AG10803 (cell line): ENCODE data around the gene SCTR.

ENCODE experiments used
- DNase-seq: peaks from one replicate; pipeline ENCODE4 v3.0.0; 2010; ENCODE audit warnings: low read depth
- H3K4me3 ChIP-seq: 2 replicates; pipeline ENCODE4 v1.5.1; 2011; ENCODE audit warnings: mild to moderate bottlenecking, low read length, control low read depth
- CTCF ChIP-seq: conservative IDR thresholded peaks from 2 replicates; pipeline ENCODE4 v1.5.1; 2011; ENCODE audit warnings: mild to moderate bottlenecking, low read length, control low read depth, inconsistent platforms

Gene SCTR

GRCh38 chr2:119525614-119526013 is 1.3 kb upstream of the SCTR start:
- TF ChIP-seq CTCF: no peak
- H3K4me3 ChIP-seq: no peak overlapping the region
- DNase-seq: no peak

- no peak for TF ChIP-seq CTCF
- no peak for DNase-seq
- H3K4me3 ChIP-seq: no peak overlapping the region
Measured at GRCh38 chr2:119523383-119523951, 816 bp downstream of the SCTR start.

GRCh38 chr2:119522671-119523070 is 1.6 kb downstream of the SCTR start:
- no peak for DNase-seq

GRCh38 chr2:119521433-119522050 is 2.7 kb downstream of the SCTR start:
- no peak overlapping the region for H3K4me3 ChIP-seq
- TF ChIP-seq CTCF: no peak
- DNase-seq: no peak

More at GRCh38 chr2:119522671-119523070, 1.6 kb downstream of the SCTR start:
- no peak overlapping the region for H3K4me3 ChIP-seq
- TF ChIP-seq CTCF: no peak

GRCh38 chr2:119520696-119521432 is 3.4 kb downstream of the SCTR start:
- no peak for DNase-seq
- H3K4me3 ChIP-seq: no peak overlapping the region
- no peak for TF ChIP-seq CTCF

GRCh38 chr2:119519057-119519408 is 5.2 kb downstream of the SCTR start:
- no peak for DNase-seq
- TF ChIP-seq CTCF: no peak
- H3K4me3 ChIP-seq: no peak overlapping the region
